Keratinocyte (primary cell): ENCODE results near the gene PPARA.

Source experiments
- CTCF ChIP-seq, 3 experiments: IDR thresholded peaks in 1 of 3; conservative IDR thresholded peaks in 1 of 3; optimal IDR thresholded peaks in 1 of 3; 2 replicates in 2 of 3; 3 replicates in 1 of 3; pipeline versions ENCODE3 to v1.5.1; 2011; ENCODE audit warnings: low read length in 3 of 3, mild to moderate bottlenecking in 3 of 3, moderate library complexity in 2 of 3, control low read depth in 1 of 3, inconsistent platforms in 1 of 3; ENCODE audit not compliant: insufficient read depth in 2 of 3; ENCODE audit errors: extremely low read depth in 1 of 3
- EZH2 ChIP-seq: IDR thresholded peaks from one replicate; pipeline ENCODE4 v1.6.1; 2012; ENCODE audit warnings: inconsistent platforms, mild to moderate bottlenecking, low read length, moderate library complexity

GRCh38 chr22:46245511-46245910 is 95.2 kb downstream of the PPARA start:
- TF ChIP-seq CTCF (optimal IDR thresholded peaks at IDR 0.05 in 1 of 3, IDR thresholded peaks at IDR 0.05 in 1 of 3, conservative IDR thresholded peaks at IDR 0.05 in 1 of 3; ENCODE audit: extremely low read depth in 1 of 3, insufficient read depth in 2 of 3, low read length in 3 of 3) = peak in 1 of 3 experiments; percentile 3
- TF ChIP-seq EZH2 = no peak
